IMR-90 (cell line): ENCODE results near the gene RPUSD4. TPM values are rescaled to one million over a fixed set of nuclear protein-coding genes. Genes with fewer than 3 reads are reported as not detected.

ENCODE experiments used
- ATAC-seq: fragments of 200-7000 bp; cut with Tn5 transposase; 2 replicates; pipeline ENCODE4 v1.9.1; 2020; ENCODE audit warnings: low read depth, mild to moderate bottlenecking, moderate library complexity
- BruUV-seq: library from RNA; stranded (reverse); fragments of 400-500 nt; replicated peaks from 2 replicates; lab custom pipeline; 2021; lab: Mats Ljungman, UMichigan
- CTCF ChIA-PET: fragments of 300-600 bp; formaldehyde crosslinking; extraction: SDS; loops from one replicate; lab custom pipeline; 2021; ENCODE audit warnings: antibody characterized with exemption; lab: Yijun Ruan, JAX
- POLR2A ChIA-PET: fragments of 300-600 bp; sonication (Branson Sonifier 250); formaldehyde crosslinking; loops from one replicate; lab custom pipeline; 2022; ENCODE audit warnings: antibody characterized with exemption; ENCODE audit not compliant: unreplicated experiment; lab: Charles Lee
- DNase-seq: peaks from one replicate; pipeline ENCODE4 v3.0.0; 2013
- H2AFZ ChIP-seq: replicated peaks from 2 replicates; pipeline ENCODE3; 2013; ENCODE audit warnings: low read length, mild to moderate bottlenecking; ENCODE audit not compliant: poor library complexity
- H2AK5ac ChIP-seq: 2 replicates; pipeline ENCODE4 v1.6.1; 2013; ENCODE audit warnings: low read depth, low read length, inconsistent platforms
- H2AK9ac ChIP-seq: replicated peaks from 2 replicates; pipeline ENCODE3; 2013; ENCODE audit warnings: mild to moderate bottlenecking, low read depth, low read length, moderate library complexity; ENCODE audit not compliant: poor library complexity
- H2BK120ac ChIP-seq: 2 replicates; pipeline ENCODE4 v1.6.1; 2013; ENCODE audit warnings: low read depth, low read length, inconsistent platforms
- H2BK15ac ChIP-seq: 3 replicates; pipeline ENCODE4 v1.6.1; 2013; ENCODE audit warnings: low read depth, low read length, inconsistent platforms
- H2BK20ac ChIP-seq: 2 replicates; pipeline ENCODE4 v1.6.1; 2013; ENCODE audit warnings: low read depth, mild to moderate bottlenecking, inconsistent platforms, low read length, moderate library complexity
- H2BK5ac ChIP-seq: 2 replicates; pipeline ENCODE4 v1.6.1; 2013; ENCODE audit warnings: mild to moderate bottlenecking, low read depth, low read length, inconsistent platforms; ENCODE audit not compliant: poor library complexity, severe bottlenecking
- H3K14ac ChIP-seq: replicated peaks from 2 replicates; pipeline ENCODE4 v1.6.1; 2013; ENCODE audit warnings: low read depth, low read length, inconsistent platforms
- H3K18ac ChIP-seq: 2 replicates; pipeline ENCODE4 v1.6.1; 2013; ENCODE audit warnings: low read depth, low read length, control low read depth
- H3K23ac ChIP-seq: 2 replicates; pipeline ENCODE4 v1.6.1; 2013; ENCODE audit warnings: low read depth, low read length, inconsistent platforms
- H3K27ac ChIP-seq: 2 replicates; pipeline ENCODE4 v1.5.1; 2013; ENCODE audit warnings: mild to moderate bottlenecking, control low read depth, low read length; ENCODE audit not compliant: insufficient read depth
- H3K27me3 ChIP-seq: 2 replicates; pipeline ENCODE4 v1.6.1; 2013; ENCODE audit warnings: low read length; ENCODE audit not compliant: control insufficient read depth, insufficient read depth
- H3K36me3 ChIP-seq: 2 replicates; pipeline ENCODE4 v1.6.1; 2013; ENCODE audit warnings: low read length, mixed read lengths; ENCODE audit not compliant: control insufficient read depth, insufficient read depth
- H3K4ac ChIP-seq: 2 replicates; pipeline ENCODE4 v1.6.1; 2013; ENCODE audit warnings: low read depth, low read length, inconsistent platforms
- H3K4me1 ChIP-seq: 2 replicates; pipeline ENCODE4 v1.6.1; 2013; ENCODE audit warnings: low read length, mixed read lengths; ENCODE audit not compliant: control insufficient read depth, insufficient read depth
- H3K4me2 ChIP-seq: 2 replicates; pipeline ENCODE4 v1.6.1; 2013; ENCODE audit warnings: low read depth, mild to moderate bottlenecking, control low read depth, low read length, moderate library complexity
- H3K4me3 ChIP-seq: 2 replicates; pipeline ENCODE4 v1.5.1; 2013; ENCODE audit warnings: low read depth, mild to moderate bottlenecking, control low read depth, low read length, moderate library complexity; ENCODE audit not compliant: insufficient read depth
- H3K56ac ChIP-seq: 2 replicates; pipeline ENCODE4 v1.6.1; 2013; ENCODE audit warnings: low read length, inconsistent platforms; ENCODE audit not compliant: insufficient read depth; ENCODE audit errors: extremely low read depth
- H3K79me1 ChIP-seq, 2 experiments: 2 replicates each; pipeline ENCODE4 v1.6.1; 2013; ENCODE audit warnings: low read length in 2 of 2, inconsistent platforms in 1 of 2, low read depth in 1 of 2
- H3K9ac ChIP-seq: 2 replicates; pipeline ENCODE4 v1.6.1; 2013; ENCODE audit warnings: low read depth, low read length, control low read depth
- H3K9me1 ChIP-seq: 2 replicates; pipeline ENCODE4 v1.6.1; 2013; ENCODE audit warnings: low read length, inconsistent platforms; ENCODE audit not compliant: insufficient read depth
- H3K9me3 ChIP-seq: 2 replicates; pipeline ENCODE4 v1.6.1; 2013; ENCODE audit warnings: low read length; ENCODE audit not compliant: control insufficient read depth, insufficient read depth
- H4K20me1 ChIP-seq: 2 replicates; pipeline ENCODE4 v1.6.1; 2013; ENCODE audit warnings: low read length, inconsistent platforms; ENCODE audit not compliant: insufficient read depth
- H4K5ac ChIP-seq: 2 replicates; pipeline ENCODE4 v1.6.1; 2013; ENCODE audit warnings: mild to moderate bottlenecking, low read depth, low read length, control low read depth
- H4K8ac ChIP-seq, 2 experiments: 2 replicates each; pipeline ENCODE4 v1.6.1; 2013; ENCODE audit warnings: low read depth in 2 of 2, low read length in 2 of 2, control low read depth in 1 of 2, inconsistent platforms in 1 of 2
- H4K91ac ChIP-seq: 2 replicates; pipeline ENCODE4 v1.6.1; 2013; ENCODE audit warnings: low read depth, low read length, inconsistent platforms; ENCODE audit not compliant: insufficient read depth
- MAZ ChIP-seq: IDR thresholded peaks from 2 replicates; pipeline ENCODE4 v1.6.1; 2012; ENCODE audit warnings: low read depth, mild to moderate bottlenecking, low read length, improper control_type of control experiment, moderate library complexity, borderline replicate concordance
- USF2 ChIP-seq: fragments of 150-350 bp; IDR thresholded peaks from 2 replicates; pipeline ENCODE4 v1.6.1; 2017; ENCODE audit warnings: mild to moderate bottlenecking, antibody characterized with exemption, low read length, low read depth
- WGBS, 2 experiments: methylation state at CpG; one replicate each; pipeline versions ENCODE4 v1.1.5 to v1.1.7; 2013; ENCODE audit warnings: missing lambda C conversion rate in 2 of 2; ENCODE audit not compliant: insufficient read length in 1 of 2; ENCODE audit errors: extremely low coverage in 2 of 2; 5-methylcytosine and 5-hydroxymethylcytosine counted together
- dilution Hi-C: fragments of 300-500 bp; cut with HindIII; formaldehyde crosslinking; loops from one replicate; pipeline ENCODE4 v1.14.3; 2018; ENCODE audit warnings: low sequenced_read_pairs; ENCODE audit not compliant: unreplicated experiment
- in situ Hi-C: fragments of 300-500 bp; cut with MboI; formaldehyde crosslinking; loops from 3 replicates; pipeline ENCODE4 v1.14.3; 2019; ENCODE audit warnings: low sequenced_read_pairs, inconsistent platforms, mixed read lengths
- intact Hi-C: fragments of 100-400 bp; cut with micrococcal nuclease; formaldehyde crosslinking; loops from 2 replicates; pipeline ENCODE4 v1.10.0; 2022
- polyA plus RNA-seq, 3 experiments: library from polyadenylated mRNA; depleted of rRNA; stranded (reverse); fragments of >200 nt; gene quantifications; 2 replicates each; pipeline ENCODE4 v1.2.3, GENCODE V29; 2012; ENCODE audit warnings: low replicate concordance in 1 of 3
- total RNA-seq: library from RNA; depleted of rRNA; stranded (reverse); fragments of >200 nt; gene quantifications from 2 replicates; pipeline ENCODE4 v1.2.3, GENCODE V29; 2012

RPUSD4 gene
- total and polyA plus RNA-seq, 2 of the 4 experiments (the other 2 are of a cell fraction) = 22.1 to 30.6 TPM

GRCh38 chr11:126217491-126217890, 6.0 kb upstream of the RPUSD4 start:
- no peak overlapping the region for H2AK5ac ChIP-seq
- no peak overlapping the region for H4K5ac ChIP-seq
- peaks cover 37 to 65% of the 10 kb centered on the region in 2 experiments for H3K79me1 ChIP-seq
- peaks cover 6% of the 10 kb centered on the region; the same call in 1 of the 2 replicates for H3K9me1 ChIP-seq
- H4K20me1 ChIP-seq = peaks cover 39% of the 10 kb centered on the region
- H3K18ac ChIP-seq = no peak overlapping the region
- no peak overlapping the region for H2BK120ac ChIP-seq
- H2AFZ ChIP-seq = no peak overlapping the region
- H3K27me3 ChIP-seq = no peaks in the 10 kb centered on the region
- dilution Hi-C loops = loop anchor here (25.0 kb wide), 1 partner anchor 305 kb away; the partner anchor contains the start of genes DDX25 and PUS3
- no peak overlapping the region for H2BK15ac ChIP-seq
- H3K4me3 ChIP-seq = no peak overlapping the region
- intact Hi-C loops = no loop called here
- no peak for DNase-seq
- ChIA-PET CTCF (no interaction called here), POLR2A (no interaction called here)
- no TSS peak for BruUV-seq
- H3K36me3 ChIP-seq = no peaks in the 10 kb centered on the region
- no peaks in the 10 kb centered on the region for H3K9me3 ChIP-seq
- H3K9ac ChIP-seq = no peak overlapping the region
- no peak overlapping the region for H3K27ac ChIP-seq
- H3K56ac ChIP-seq = no peak overlapping the region
- H2BK5ac ChIP-seq = no peak overlapping the region
- in situ Hi-C loops = no loop called here
- no peak overlapping the region for H3K4me2 ChIP-seq
- no peaks in the 10 kb centered on the region for H3K4me1 ChIP-seq
- no CpG with 5 or more reads among the region's 1 CpG for WGBS, 2 experiments
- no peak for TF ChIP-seq USF2
- TF ChIP-seq MAZ = no peak
- H4K8ac ChIP-seq = no peak overlapping the region
- H2AK9ac ChIP-seq = no peak overlapping the region
- H4K91ac ChIP-seq = no peak overlapping the region
- H2BK20ac ChIP-seq = no peak overlapping the region
- ATAC-seq = no peak
- H3K14ac ChIP-seq = no peak overlapping the region
- H3K23ac ChIP-seq = no peak overlapping the region
- H3K4ac ChIP-seq = no peak overlapping the region
